BLaER1 treated with 17β-estradiol and CSF1 and Interleukin-3, amounts not matched to agents 10 nM and 100 nM (cell line): Measurements from ENCODE around the gene IL31RA.

Source experiments
- H3K27ac ChIP-seq, 11 experiments: shearing (Covaris generic); formaldehyde crosslinking; 2 replicates each; pipeline ENCODE4 v1.8.1; 2022
- H3K27me3 ChIP-seq, 11 experiments: shearing (Covaris generic); formaldehyde crosslinking; 2 replicates each; pipeline ENCODE4 v1.8.1; 2022
- H3K36me3 ChIP-seq, 11 experiments: shearing (Covaris generic); formaldehyde crosslinking; 2 replicates each; pipeline ENCODE4 v1.8.1; 2022
- H3K4me1 ChIP-seq, 10 experiments: shearing (Covaris generic); formaldehyde crosslinking; 2 replicates each; pipeline ENCODE4 v1.8.1; 2022
- H3K4me2 ChIP-seq, 11 experiments: shearing (Covaris generic); formaldehyde crosslinking; 2 replicates each; pipeline ENCODE4 v1.8.1; 2022
- H3K4me3 ChIP-seq, 10 experiments: shearing (Covaris generic); formaldehyde crosslinking; 2 replicates each; pipeline ENCODE4 v1.8.1; 2022
- H3K9ac ChIP-seq, 11 experiments: shearing (Covaris generic); formaldehyde crosslinking; 2 replicates each; pipeline ENCODE4 v1.8.1; 2022
- H3K9me3 ChIP-seq, 11 experiments: shearing (Covaris generic); formaldehyde crosslinking; replicated peaks in 1 of 11; 2 replicates each; pipeline ENCODE4 v1.8.1; 2022
- H4K20me1 ChIP-seq, 11 experiments: shearing (Covaris generic); formaldehyde crosslinking; 2 replicates each; pipeline ENCODE4 v1.8.1; 2022
- Cebpa-rat ChIP-seq, 11 experiments: shearing (Covaris generic); IDR thresholded peaks; 2 replicates each; pipeline ENCODE4 v1.8.1; 2022

IL31RA gene

DNA sequence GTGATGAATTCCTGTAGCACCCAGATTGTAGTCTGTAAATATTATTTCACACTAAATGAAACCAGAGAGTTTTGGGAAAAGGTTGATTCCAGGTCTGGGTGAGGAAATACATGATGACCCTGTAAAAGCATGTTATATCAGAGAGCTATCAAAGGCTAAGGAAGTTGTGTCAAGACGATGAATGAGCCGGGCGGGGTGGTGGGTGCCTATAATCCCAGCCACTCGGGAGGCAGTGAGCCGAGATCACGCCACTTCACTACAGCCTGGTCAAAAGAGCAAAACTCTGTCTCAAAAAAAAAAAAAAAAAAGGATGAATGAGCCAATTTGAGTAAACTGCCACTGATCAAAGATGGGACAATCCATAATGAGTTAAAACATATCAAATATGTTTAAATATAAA lies 114.4 kb downstream of the IL31RA start:
- H3K4me1 ChIP-seq: 0 out of 20 replicates have a peak, but pooled peaks cover 0 to 3% (median 0%) of the 10 kb centered on the region in 10 experiments
- TF ChIP-seq Cebpa-rat (IDR thresholded peaks at IDR 0.05): no peak
- H3K36me3 ChIP-seq: peaks cover 65 to 96% (median 79%) of the 10 kb centered on the region in 11 experiments
- no peak overlapping the region for H3K4me3 ChIP-seq
- no peaks in the 10 kb centered on the region for H3K9me3 ChIP-seq
- no peak overlapping the region for H3K4me2 ChIP-seq
- no peak overlapping the region for H3K27ac ChIP-seq
- no peak overlapping the region for H3K9ac ChIP-seq
- H4K20me1 ChIP-seq: peaks cover 0 to 96% (median 0%) of the 10 kb centered on the region in 11 experiments; a peak in 7 of 22 replicates
- H3K27me3 ChIP-seq: no peaks in the 10 kb centered on the region

DNA sequence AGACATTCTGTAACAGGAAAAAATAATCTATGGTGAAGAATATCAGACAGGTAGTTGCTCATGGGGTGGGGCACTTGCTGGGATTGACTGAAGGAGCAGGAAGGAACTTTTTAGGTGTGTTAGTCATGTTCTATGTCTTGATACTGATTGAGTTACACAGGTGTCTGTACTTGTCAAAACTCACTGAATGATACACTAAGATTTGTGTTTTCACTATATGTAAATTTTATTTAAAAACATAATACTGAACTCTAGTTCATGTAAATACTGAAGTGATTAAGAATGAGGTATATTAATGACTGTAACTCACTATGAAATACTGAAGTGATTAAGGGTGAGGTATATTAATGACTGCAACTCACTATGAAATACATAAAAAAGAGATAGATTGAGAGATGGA lies 115.1 kb downstream of the IL31RA start:
- no peak for TF ChIP-seq Cebpa-rat (IDR thresholded peaks at IDR 0.05)
- Histone ChIP-seq H3K27ac (no peak overlapping the region), H3K36me3 (peaks cover 59 to 96% (median 79%) of the 10 kb centered on the region in 11 experiments), H3K4me2 (no peak overlapping the region), H3K4me1 (0 out of 20 replicates have a peak, but pooled peaks cover 0 to 4% (median 0%) of the 10 kb centered on the region in 10 experiments), H3K4me3 (no peak overlapping the region), H3K9ac (no peak overlapping the region), H3K27me3 (no peaks in the 10 kb centered on the region), H3K9me3 (no peaks in the 10 kb centered on the region), H4K20me1 (peaks cover 0 to 96% (median 0%) of the 10 kb centered on the region in 11 experiments; a peak in 7 of 22 replicates)

DNA sequence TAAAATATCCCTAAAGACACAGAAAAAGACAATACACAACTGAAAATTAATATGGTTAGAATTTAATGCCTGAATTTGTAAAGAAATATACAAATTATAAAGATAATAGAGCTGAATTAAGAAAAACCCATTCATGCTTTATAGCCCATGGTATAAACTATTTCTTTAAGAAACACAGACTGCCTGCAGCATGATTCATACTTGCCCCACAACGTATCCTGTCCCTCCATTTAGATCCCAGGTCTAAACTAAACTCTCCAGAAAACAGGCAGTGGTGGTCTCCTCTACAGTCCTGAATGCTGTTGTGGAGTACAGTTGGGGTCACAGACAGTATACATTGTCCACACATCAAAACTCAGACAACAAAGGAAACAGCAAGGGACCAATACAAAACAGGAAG lies 118.8 kb downstream of the IL31RA start:
- no peak for TF ChIP-seq Cebpa-rat (IDR thresholded peaks at IDR 0.05)
- Histone ChIP-seq H3K9ac (no peak overlapping the region), H4K20me1 (peaks cover 0 to 100% (median 0%) of the 10 kb centered on the region in 11 experiments; a peak in 8 of 22 replicates), H3K4me2 (no peak overlapping the region), H3K36me3 (peaks cover 72 to 100% (median 89%) of the 10 kb centered on the region in 11 experiments), H3K9me3 (peaks cover 0 to 6% (median 0%) of the 10 kb centered on the region in 11 experiments; a peak in 2 of 22 replicates), H3K27ac (no peak overlapping the region), H3K27me3 (no peaks in the 10 kb centered on the region), H3K4me3 (no peak overlapping the region), H3K4me1 (0 out of 20 replicates have a peak, but pooled peaks cover 0 to 4% (median 0%) of the 10 kb centered on the region in 10 experiments)
